GM15510 (cell line): ENCODE data around the gene PRKN.

Experiments used
- POLR2A ChIP-seq: IDR thresholded peaks from 3 replicates; pipeline ENCODE4 v1.6.1; 2011; ENCODE audit warnings: borderline replicate concordance; ENCODE audit not compliant: insufficient read length; ENCODE audit errors: extremely low read depth

The PRKN gene

GRCh38 chr6:162260027-162260426 lies 467.5 kb downstream of the PRKN start:
- no peak for TF ChIP-seq POLR2A

DNA sequence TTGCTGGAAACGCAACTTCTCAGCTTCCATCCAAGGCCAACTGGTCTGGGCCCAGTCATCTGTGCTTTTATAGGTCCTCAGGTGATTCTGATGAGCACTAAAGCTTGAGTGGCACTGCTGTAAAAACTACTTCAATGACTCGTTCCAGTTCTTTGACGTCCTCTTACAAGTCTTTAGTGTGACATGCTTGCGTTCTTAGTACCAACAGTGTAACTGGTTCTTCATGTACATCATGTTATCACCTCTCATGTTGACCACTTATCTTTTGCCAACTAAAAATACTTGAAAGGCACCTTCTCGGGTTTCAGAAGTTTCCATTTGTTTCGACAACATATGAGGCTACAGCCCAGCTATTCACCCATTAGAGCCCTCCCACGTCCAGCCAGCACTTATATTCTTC lies 468.9 kb downstream of the PRKN start:
- no peak for TF ChIP-seq POLR2A

GRCh38 chr6:162256361-162256760 lies 471.2 kb downstream of the PRKN start:
- no peak for TF ChIP-seq POLR2A

GRCh38 chr6:162251257-162251656 lies 476.3 kb downstream of the PRKN start:
- no peak for TF ChIP-seq POLR2A

DNA sequence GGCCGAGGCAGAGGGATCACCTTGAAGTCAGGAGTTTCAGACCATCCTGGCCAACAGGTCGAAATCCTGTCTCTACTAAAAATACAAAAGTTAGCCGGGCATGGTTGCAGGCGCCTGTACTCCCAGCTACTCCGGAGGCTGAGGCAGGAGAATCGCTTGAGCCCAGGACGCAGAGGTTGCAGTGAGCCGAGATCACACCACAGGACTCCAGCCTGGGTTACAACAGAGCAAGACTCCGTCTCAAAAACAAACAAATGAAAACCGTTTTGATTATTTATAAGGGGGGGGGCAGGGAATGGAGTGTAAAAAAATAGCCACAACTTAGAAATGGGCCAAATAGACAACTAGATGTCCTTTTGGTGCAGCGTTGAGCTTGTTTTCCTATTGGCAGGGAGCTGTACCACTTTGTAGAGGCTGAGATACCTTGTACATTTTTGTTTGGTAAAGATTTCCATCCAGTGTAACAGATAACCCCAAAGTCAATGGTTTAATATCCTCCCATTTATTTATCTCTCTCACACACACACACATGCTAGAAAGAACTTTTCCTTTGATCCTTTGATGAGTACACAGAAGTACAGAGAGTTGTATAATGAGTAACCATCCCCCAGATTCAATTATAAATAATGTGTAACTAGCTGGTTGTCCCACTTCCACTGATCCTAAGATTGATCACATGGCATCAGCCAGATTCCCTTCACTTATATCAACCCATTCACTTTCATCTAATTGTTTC lies 477.5 kb downstream of the PRKN start:
- no peak for TF ChIP-seq POLR2A

DNA sequence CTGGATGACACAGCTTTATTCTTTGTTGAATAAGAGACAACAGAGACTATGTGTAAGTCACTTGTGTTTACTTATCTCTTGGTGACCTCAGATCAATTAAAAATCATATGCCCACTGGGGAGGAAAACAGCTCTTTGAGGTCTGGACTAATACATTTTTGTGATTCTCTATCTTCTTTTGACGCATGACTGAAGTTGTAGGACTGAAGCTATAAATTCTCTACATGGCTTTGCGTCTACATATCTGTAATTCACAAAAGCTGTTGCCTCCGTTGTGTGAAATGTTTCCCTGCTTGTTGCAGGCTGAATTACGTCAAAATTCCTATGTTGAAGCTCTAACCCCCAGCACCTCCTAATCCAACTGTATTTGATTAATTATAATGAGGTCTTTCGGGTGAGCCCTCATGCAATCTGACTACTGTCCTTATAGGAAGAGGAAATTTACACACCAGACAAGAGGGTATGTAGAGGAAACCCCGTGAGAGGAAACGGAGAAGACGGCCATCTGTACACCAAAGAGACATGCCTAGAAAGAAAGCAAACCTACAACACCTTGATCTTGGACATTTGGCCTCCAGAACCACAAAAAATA lies 481.6 kb downstream of the PRKN start:
- no peak for TF ChIP-seq POLR2A

DNA sequence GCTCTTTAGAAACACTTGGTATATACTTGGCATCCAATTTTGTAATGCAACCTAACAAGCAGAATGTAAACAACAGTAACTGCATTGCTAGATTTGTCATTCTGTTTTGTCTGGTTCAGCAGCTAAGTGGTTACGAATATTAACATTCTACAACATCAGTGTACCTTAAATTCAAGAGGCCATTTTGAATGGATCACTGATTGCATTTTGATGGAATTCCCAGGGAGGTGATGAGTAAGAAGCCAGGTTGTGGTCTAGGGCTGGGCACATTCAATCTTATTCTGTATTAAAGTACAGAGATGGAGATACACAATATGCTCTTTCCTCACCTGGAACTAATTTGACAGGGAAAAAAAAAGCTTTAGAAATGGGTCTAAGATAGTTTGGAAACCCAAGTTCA lies 483.5 kb downstream of the PRKN start:
- no peak for TF ChIP-seq POLR2A

GRCh38 chr6:162242915-162243314 lies 484.7 kb downstream of the PRKN start:
- TF ChIP-seq POLR2A, result no peak

DNA sequence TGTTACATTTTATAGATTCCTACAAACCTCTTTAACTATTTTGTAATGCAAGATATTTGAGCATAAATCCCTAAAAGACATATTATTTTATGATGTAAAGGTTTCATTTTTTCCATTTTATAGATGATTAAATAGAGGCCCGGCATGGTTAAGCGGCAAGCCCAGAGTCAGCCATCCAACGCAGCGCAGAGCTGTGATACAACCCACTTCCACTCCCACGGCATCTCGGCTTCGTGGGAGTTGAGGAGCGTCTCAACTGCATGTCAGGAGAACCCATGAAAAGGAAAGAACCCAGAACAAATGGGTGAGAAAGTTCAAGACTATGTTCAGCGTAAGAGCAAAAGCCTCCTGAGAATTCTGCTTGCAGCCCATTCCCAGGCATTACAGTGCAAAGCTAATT lies 488.2 kb downstream of the PRKN start:
- no peak for TF ChIP-seq POLR2A

DNA sequence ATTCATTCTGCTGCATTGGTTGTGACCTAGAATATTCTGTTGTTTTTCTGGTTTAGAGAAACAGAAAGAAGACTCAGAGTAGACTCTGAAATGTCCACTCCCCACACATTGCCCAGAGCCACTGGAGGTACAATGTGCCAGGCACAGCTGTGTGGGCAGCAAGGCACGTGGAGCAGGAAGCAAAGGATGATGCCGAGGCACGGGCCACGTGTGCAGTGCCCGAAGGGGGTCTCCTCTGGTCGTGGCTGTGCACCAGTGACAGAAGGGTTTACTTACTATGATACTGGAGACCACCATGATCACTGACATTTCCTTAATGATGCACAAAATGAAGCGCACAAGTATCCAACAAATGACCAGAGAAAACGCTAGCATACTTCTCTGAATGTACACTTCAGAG lies 488.9 kb downstream of the PRKN start:
- TF ChIP-seq POLR2A, result no peak

GRCh38 chr6:162237331-162237730 lies 490.2 kb downstream of the PRKN start:
- TF ChIP-seq POLR2A, result no peak

DNA sequence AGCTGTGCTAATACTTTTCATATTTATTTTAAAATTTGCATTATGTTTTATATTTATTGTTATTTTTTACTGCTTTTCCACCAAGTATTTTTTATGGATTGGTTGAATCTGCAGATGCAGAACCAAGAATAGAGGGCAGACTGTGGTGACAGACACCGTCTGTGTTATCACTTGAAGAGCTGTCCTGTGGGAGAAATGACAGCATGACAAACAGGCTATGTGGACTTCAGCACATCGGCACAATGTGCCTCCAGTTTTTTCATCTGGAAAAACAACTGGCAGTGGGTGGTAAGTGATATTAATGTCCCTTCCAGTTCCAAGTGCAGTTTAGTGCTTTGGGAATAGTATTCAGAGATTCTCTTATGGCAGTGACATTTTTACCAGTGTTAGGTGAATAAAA lies 492.9 kb downstream of the PRKN start:
- no peak for TF ChIP-seq POLR2A

GRCh38 chr6:162230147-162230752 lies 497.3 kb downstream of the PRKN start:
- TF ChIP-seq POLR2A, result no peak

DNA sequence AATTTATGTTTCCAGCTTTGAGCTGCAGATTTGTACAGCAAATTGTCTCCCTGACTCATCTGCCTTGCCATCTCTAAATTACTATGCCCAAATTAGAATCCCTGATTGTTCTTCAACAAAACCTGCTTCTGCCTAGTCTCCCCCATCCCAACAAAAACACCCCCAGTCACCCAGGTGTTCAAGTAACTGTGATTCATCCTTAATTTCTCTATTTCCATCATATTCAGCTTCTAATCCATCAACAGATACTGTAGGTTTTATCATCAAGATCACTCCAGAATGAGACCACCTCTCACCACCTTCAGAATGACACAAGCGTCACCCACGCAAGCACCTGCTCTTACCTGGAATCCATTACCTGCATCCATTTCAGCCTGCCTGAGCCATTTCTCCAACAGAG lies 498.5 kb downstream of the PRKN start:
- no peak for TF ChIP-seq POLR2A

DNA sequence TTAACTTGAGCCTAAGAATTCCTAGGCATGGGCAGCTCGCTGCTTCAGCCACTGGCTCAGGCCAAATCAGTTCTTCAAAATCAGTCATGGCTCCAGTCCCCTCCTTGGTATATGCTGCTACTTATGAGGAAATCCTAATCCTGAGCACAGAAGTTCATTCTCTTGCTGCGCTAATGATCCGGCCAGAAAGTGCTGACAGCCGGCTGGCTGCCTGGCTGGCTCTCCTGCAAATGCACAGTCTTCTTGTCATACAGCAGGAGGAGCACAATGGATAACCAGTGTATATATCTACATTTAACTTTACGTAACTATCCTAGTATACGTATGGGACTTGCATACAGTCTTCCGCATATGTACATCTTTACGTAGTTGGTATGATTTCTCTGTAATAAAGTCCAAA lies 500.8 kb downstream of the PRKN start:
- TF ChIP-seq POLR2A, result no peak

DNA sequence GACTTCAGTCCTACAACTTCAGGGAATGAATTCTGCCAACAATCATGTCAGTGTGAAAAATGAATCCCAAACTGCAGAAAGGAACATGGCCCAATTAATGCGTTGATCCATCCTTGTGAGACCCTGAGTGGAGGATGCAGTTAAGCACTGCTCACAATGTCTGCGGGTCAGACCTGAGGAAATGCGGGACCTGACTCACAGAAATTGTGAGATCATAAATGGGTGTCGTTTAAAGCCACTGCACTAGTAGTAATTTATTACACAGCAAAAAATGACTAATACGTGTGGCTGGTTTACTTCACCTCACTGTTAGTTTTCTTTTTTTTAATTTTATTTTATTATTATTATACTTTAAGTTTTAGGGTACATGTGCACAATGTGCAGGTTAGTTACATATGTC lies 505.0 kb downstream of the PRKN start:
- no peak for TF ChIP-seq POLR2A
